Endothelial cell of umbilical vein (primary cell): Measurements from ENCODE around the gene SPAG6.

Source experiments
- EZH2 ChIP-seq: IDR thresholded peaks from 2 replicates; pipeline ENCODE4 v1.6.1; 2012; ENCODE audit warnings: borderline replicate concordance, low read depth, mild to moderate bottlenecking, moderate library complexity, low read length, inconsistent platforms; ENCODE audit not compliant: severe bottlenecking
- FOS ChIP-seq: IDR thresholded peaks from 2 replicates; pipeline ENCODE4 v1.6.1; 2011; ENCODE audit warnings: mild to moderate bottlenecking, low read length, moderate library complexity, borderline replicate concordance; ENCODE audit not compliant: insufficient read depth
- MYC ChIP-seq: IDR thresholded peaks from one replicate; pipeline ENCODE4 v1.6.1; 2011; ENCODE audit warnings: mild to moderate bottlenecking, low read depth, low read length
- POLR2A ChIP-seq: IDR thresholded peaks from 2 replicates; pipeline ENCODE4 v1.6.1; 2012; ENCODE audit warnings: low read depth, mild to moderate bottlenecking, control low read depth, low read length
- POLR2AphosphoS5 ChIP-seq: IDR thresholded peaks from 2 replicates; pipeline ENCODE4 v1.6.1; 2012; ENCODE audit warnings: low read depth, mild to moderate bottlenecking, control low read depth, low read length, moderate library complexity; ENCODE audit not compliant: insufficient read depth
- TF ChIP-seq, protein P1 (sequence below), 2 donors: IDR thresholded peaks; 1 replicate in 1 of 2; 2 replicates in 1 of 2; pipeline ENCODE4 v1.5.1; 2011; ENCODE audit warnings: low read length in 2 of 2, mild to moderate bottlenecking in 2 of 2, moderate library complexity in 2 of 2, control low read depth in 1 of 2, inconsistent platforms in 1 of 2, low read depth in 1 of 2; ENCODE audit not compliant: insufficient read depth in 1 of 2; ENCODE audit errors: extremely low read depth in 1 of 2
- TF ChIP-seq, protein P2 (sequence below): IDR thresholded peaks from 2 replicates; pipeline ENCODE4 v1.6.1; 2011; ENCODE audit not compliant: insufficient read depth, insufficient read length

DNA sequence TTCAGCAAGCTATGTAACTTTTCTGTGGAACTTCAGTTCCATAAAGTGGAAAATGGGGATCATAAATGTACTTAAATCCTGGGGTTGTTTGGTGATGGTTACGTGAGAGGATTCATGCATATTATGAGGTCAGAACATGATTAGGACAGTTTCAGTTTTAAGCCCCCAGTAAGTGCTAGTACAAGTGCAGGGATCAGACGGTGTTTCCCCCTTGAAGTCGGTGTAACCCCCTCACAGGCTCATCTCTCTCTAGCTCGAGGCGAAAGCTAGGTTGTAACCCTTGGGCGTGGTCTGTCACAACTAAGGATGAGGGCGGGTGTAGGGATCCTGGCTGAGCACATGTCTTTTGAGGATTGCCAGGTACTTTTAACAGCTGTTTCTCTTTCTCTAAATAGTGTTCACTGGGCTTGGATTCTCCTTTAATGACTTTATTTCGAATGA is 84.7 kb downstream of the SPAG6 start:
- no peak for TF ChIP-seq MYC
- TF ChIP-seq EZH2 = no peak
- TF ChIP-seq, protein P1, sequence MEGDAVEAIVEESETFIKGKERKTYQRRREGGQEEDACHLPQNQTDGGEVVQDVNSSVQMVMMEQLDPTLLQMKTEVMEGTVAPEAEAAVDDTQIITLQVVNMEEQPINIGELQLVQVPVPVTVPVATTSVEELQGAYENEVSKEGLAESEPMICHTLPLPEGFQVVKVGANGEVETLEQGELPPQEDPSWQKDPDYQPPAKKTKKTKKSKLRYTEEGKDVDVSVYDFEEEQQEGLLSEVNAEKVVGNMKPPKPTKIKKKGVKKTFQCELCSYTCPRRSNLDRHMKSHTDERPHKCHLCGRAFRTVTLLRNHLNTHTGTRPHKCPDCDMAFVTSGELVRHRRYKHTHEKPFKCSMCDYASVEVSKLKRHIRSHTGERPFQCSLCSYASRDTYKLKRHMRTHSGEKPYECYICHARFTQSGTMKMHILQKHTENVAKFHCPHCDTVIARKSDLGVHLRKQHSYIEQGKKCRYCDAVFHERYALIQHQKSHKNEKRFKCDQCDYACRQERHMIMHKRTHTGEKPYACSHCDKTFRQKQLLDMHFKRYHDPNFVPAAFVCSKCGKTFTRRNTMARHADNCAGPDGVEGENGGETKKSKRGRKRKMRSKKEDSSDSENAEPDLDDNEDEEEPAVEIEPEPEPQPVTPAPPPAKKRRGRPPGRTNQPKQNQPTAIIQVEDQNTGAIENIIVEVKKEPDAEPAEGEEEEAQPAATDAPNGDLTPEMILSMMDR (IDR thresholded peaks at IDR 0.05; ENCODE audit: extremely low read depth in 1 of 2, insufficient read depth in 1 of 2, low read depth in 1 of 2, low read length in 2 of 2) = no peak
- TF ChIP-seq POLR2A = no peak
- TF ChIP-seq POLR2AphosphoS5 = no peak
- no peak for TF ChIP-seq FOS
- TF ChIP-seq, protein P2, sequence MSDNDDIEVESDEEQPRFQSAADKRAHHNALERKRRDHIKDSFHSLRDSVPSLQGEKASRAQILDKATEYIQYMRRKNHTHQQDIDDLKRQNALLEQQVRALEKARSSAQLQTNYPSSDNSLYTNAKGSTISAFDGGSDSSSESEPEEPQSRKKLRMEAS = no peak
